Measurements from ENCODE around the gene AGFG1. TPM values are rescaled to one million over a fixed set of nuclear protein-coding genes. Genes with fewer than 3 reads are reported as not detected.

The AGFG1 gene
- total RNA-seq, 4 donors from 2014 or later: 55.1 to 75.6 (median 61.5) TPM

DNA sequence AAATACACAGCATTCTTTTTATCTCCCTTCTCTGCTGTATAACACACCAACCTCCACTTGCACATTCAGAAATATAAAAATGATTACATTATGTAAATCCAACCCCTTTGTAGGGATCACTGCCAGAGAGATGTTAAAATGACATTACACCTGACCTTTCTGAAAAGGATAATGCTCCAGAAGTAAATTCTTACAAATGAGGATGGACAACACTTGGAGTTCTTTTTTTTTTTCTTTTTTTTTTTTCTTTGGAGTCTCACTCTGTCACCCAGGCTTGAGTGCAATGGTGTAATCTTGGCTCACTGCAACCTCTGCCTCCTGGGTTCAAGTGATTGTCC, 20.3 kb upstream of the AGFG1 start:
- no peak for TF ChIP-seq POLR2A (IDR thresholded peaks at IDR 0.05)
- TF ChIP-seq, protein P1, sequence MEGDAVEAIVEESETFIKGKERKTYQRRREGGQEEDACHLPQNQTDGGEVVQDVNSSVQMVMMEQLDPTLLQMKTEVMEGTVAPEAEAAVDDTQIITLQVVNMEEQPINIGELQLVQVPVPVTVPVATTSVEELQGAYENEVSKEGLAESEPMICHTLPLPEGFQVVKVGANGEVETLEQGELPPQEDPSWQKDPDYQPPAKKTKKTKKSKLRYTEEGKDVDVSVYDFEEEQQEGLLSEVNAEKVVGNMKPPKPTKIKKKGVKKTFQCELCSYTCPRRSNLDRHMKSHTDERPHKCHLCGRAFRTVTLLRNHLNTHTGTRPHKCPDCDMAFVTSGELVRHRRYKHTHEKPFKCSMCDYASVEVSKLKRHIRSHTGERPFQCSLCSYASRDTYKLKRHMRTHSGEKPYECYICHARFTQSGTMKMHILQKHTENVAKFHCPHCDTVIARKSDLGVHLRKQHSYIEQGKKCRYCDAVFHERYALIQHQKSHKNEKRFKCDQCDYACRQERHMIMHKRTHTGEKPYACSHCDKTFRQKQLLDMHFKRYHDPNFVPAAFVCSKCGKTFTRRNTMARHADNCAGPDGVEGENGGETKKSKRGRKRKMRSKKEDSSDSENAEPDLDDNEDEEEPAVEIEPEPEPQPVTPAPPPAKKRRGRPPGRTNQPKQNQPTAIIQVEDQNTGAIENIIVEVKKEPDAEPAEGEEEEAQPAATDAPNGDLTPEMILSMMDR (IDR thresholded peaks at IDR 0.05 in 4 of 5, conservative IDR thresholded peaks at IDR 0.05 in 1 of 5): no peak
- H3K27ac ChIP-seq: no peak overlapping the region
- intact Hi-C loops (cut with DNase I; ENCODE audit: low total_unique reads) (no loop called here), in situ Hi-C loops (cut with MboI; ENCODE audit: low sequenced_read_pairs in 4 of 4) (loop anchor here in 1 of 4 donors (25.0 kb wide), 1 partner anchor 311 kb away; no protein-coding TSS in a partner anchor)
- H3K4me3 ChIP-seq: no peak overlapping the region
- DNase-seq (no peak), ATAC-seq (no peak)
- no peaks in the 10 kb centered on the region for H3K4me1 ChIP-seq
- no peaks in the 10 kb centered on the region for H3K27me3 ChIP-seq
- no peaks in the 10 kb centered on the region for H3K36me3 ChIP-seq
- H3K9me3 ChIP-seq: no peaks in the 10 kb centered on the region

DNA sequence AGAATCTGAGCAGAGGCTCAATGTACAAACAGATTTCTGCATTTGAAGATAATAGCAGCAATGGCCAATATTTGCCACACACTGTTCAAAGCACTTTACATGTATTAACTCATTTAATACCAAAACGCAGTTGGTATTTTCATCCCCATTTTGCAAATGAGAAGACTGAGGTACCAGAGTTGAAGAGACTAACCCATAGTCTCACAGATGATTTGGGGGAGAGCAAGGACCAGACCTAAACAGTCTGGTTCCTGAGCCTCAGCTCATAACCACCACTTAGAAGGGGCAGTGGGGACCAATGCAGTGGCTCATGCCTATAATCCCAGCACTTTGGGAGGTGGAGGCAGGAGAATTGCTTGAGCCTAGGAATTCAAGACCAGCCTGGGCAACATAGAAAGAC, 18.1 kb upstream of the AGFG1 start:
- no peak overlapping the region for H3K4me3 ChIP-seq
- H3K27ac ChIP-seq: no peak overlapping the region
- H3K27me3 ChIP-seq: no peaks in the 10 kb centered on the region
- H3K4me1 ChIP-seq: no peaks in the 10 kb centered on the region
- no peaks in the 10 kb centered on the region for H3K36me3 ChIP-seq
- H3K9me3 ChIP-seq: no peaks in the 10 kb centered on the region
- no peak for DNase-seq
- no peak for ATAC-seq
- in situ Hi-C loops (cut with MboI; ENCODE audit: low sequenced_read_pairs in 4 of 4): loop anchor here in 1 of 4 donors (25.0 kb wide), 1 partner anchor 308 kb away; no protein-coding TSS in a partner anchor
- no peak for TF ChIP-seq POLR2A (IDR thresholded peaks at IDR 0.05)
- TF ChIP-seq, protein P1 (IDR thresholded peaks at IDR 0.05 in 4 of 5, conservative IDR thresholded peaks at IDR 0.05 in 1 of 5): no peak
- intact Hi-C loops (cut with DNase I; ENCODE audit: low total_unique reads): no loop called here

DNA sequence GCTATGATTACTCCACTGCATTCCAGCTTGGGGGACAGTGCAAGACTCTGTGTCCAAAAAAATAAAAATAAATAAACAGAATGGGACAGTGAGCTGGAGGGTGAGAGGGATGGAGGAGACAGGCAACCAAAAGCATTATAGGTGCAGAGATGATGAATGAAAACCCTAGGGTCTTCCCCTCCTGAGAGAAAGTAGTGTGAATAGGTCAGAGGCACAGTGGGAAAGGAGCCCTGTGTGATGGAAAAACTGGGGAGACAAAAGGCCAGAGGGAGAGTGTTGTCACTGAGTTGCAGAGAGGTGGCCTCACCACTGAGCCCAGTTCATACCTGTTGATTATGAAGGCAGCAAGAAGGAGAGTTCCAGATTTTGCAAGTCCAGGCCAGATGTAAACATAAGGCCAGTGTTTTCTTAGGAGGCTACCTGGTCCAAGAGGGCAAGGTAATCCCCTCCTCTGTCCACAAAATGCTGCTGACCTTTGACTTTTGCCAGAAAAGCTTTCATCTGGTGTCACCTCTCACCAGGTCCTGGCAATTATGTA, 17.6 kb upstream of the AGFG1 start:
- no peak overlapping the region for H3K4me3 ChIP-seq
- no peaks in the 10 kb centered on the region for H3K27me3 ChIP-seq
- H3K36me3 ChIP-seq: no peaks in the 10 kb centered on the region
- no peak overlapping the region for H3K27ac ChIP-seq
- H3K4me1 ChIP-seq: no peaks in the 10 kb centered on the region
- ATAC-seq: no peak
- H3K9me3 ChIP-seq: no peaks in the 10 kb centered on the region
- DNase-seq: no peak
- TF ChIP-seq, protein P1 (IDR thresholded peaks at IDR 0.05 in 4 of 5, conservative IDR thresholded peaks at IDR 0.05 in 1 of 5): no peak
- no peak for TF ChIP-seq POLR2A (IDR thresholded peaks at IDR 0.05)
- in situ Hi-C loops (cut with MboI; ENCODE audit: low sequenced_read_pairs in 4 of 4) (loop anchor here in 1 of 4 donors (25.0 kb wide), 1 partner anchor 308 kb away; no protein-coding TSS in a partner anchor), intact Hi-C loops (cut with DNase I; ENCODE audit: low total_unique reads) (no loop called here)

DNA sequence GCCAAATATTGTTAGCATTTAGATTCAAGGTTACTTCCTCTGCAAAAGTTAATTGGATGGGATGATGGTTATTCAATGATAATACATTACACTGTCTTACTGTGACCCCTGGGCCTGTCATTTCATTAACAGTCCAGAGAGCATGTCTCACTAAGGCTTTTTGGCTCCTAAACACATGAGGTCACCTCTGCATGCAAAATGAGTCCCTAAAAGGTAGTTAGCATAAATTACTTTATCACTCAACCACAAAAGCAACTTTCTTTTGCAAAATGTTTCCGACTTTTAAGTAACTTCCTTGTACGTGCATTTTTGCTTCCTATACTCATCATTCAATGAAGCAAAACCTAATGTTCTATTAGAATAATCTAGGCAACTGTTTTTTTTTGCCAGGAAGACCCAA, 16.8 kb upstream of the AGFG1 start:
- TF ChIP-seq, protein P1 (IDR thresholded peaks at IDR 0.05 in 4 of 5, conservative IDR thresholded peaks at IDR 0.05 in 1 of 5): no peak
- no peak for TF ChIP-seq POLR2A (IDR thresholded peaks at IDR 0.05)
- Histone ChIP-seq H3K27ac (no peak overlapping the region), H3K36me3 (no peaks in the 10 kb centered on the region), H3K4me3 (no peak overlapping the region), H3K9me3 (no peaks in the 10 kb centered on the region), H3K4me1 (no peaks in the 10 kb centered on the region), H3K27me3 (no peaks in the 10 kb centered on the region)
- no peak for DNase-seq
- in situ Hi-C loops (cut with MboI; ENCODE audit: low sequenced_read_pairs in 4 of 4) (loop anchor here in 1 of 4 donors (25.0 kb wide), 1 partner anchor 307 kb away; no protein-coding TSS in a partner anchor), intact Hi-C loops (cut with DNase I; ENCODE audit: low total_unique reads) (no loop called here)
- ATAC-seq: no peak

DNA sequence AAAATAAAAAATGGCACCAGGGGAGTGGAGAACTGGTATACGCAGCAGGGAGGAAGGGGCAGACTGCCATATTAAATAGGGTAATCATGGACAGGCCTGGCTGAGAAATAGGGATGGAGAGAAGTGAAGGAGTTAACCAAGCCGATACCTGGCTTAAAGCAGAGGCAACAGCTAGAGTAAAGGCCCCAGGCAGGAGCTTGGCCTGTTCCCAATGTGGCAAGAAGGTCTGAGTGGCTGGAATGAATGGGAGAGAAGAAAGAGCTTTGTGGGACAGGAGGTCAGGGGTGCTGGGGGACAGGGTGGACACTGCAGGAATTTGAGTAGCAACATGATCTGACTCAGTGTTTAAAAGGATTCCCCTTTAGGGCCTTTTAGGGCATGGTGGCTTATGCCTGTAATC, 15.9 kb upstream of the AGFG1 start:
- Histone ChIP-seq H3K9me3 (no peaks in the 10 kb centered on the region), H3K4me1 (no peaks in the 10 kb centered on the region), H3K36me3 (no peaks in the 10 kb centered on the region), H3K27ac (no peak overlapping the region), H3K27me3 (no peaks in the 10 kb centered on the region), H3K4me3 (no peak overlapping the region)
- intact Hi-C loops (cut with DNase I; ENCODE audit: low total_unique reads) (no loop called here), in situ Hi-C loops (cut with MboI; ENCODE audit: low sequenced_read_pairs in 4 of 4) (loop anchor here in 1 of 4 donors (25.0 kb wide), 1 partner anchor 306 kb away; no protein-coding TSS in a partner anchor)
- TF ChIP-seq, protein P1 (IDR thresholded peaks at IDR 0.05 in 4 of 5, conservative IDR thresholded peaks at IDR 0.05 in 1 of 5): no peak
- no peak for TF ChIP-seq POLR2A (IDR thresholded peaks at IDR 0.05)
- DNase-seq (no peak), ATAC-seq (no peak)

Data from gastrocnemius medialis (tissue), 4 donors.